ENCODE data around the gene NCAPD3.

DNA sequence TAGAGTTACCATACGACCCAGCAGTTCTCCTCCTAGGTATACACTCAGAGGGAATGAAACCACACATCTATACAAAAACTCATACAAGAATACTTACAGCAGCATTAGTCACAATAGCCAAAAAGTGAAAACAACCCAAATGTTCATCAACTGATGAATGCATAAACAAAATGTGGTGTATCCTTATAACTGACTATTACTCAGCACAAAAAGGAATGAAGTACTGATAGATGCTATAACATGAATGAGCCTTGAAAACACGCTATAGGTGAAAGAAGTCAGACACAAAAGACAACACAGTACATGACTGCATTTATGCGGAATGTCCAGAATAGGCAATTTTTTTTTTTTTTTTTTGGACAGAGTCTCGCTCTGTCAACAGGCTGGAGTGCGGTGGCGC lies 23.1 kb downstream of the NCAPD3 start:
- TF ChIP-seq POLR2A (IDR thresholded peaks at IDR 0.05; ENCODE audit: low read depth, low read length) (no peak), FOS (IDR thresholded peaks at IDR 0.05; ENCODE audit: borderline replicate concordance, insufficient read depth, low read length) (no peak), MYC (IDR thresholded peaks at IDR 0.05; ENCODE audit: low read depth, low read length) (no peak), EZH2 (IDR thresholded peaks at IDR 0.05; ENCODE audit: borderline replicate concordance, low read depth, low read length, severe bottlenecking) (no peak), POLR2AphosphoS5 (IDR thresholded peaks at IDR 0.05; ENCODE audit: insufficient read depth, low read depth, low read length) (no peak)
- TF ChIP-seq, protein P1, sequence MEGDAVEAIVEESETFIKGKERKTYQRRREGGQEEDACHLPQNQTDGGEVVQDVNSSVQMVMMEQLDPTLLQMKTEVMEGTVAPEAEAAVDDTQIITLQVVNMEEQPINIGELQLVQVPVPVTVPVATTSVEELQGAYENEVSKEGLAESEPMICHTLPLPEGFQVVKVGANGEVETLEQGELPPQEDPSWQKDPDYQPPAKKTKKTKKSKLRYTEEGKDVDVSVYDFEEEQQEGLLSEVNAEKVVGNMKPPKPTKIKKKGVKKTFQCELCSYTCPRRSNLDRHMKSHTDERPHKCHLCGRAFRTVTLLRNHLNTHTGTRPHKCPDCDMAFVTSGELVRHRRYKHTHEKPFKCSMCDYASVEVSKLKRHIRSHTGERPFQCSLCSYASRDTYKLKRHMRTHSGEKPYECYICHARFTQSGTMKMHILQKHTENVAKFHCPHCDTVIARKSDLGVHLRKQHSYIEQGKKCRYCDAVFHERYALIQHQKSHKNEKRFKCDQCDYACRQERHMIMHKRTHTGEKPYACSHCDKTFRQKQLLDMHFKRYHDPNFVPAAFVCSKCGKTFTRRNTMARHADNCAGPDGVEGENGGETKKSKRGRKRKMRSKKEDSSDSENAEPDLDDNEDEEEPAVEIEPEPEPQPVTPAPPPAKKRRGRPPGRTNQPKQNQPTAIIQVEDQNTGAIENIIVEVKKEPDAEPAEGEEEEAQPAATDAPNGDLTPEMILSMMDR (IDR thresholded peaks at IDR 0.05; ENCODE audit: extremely low read depth in 1 of 2, insufficient read depth in 1 of 2, low read depth in 1 of 2, low read length in 2 of 2) = no peak
